ENCODE data around the gene GLB1L2. TPM values are rescaled to one million over a fixed set of nuclear protein-coding genes. Genes with fewer than 3 reads are reported as not detected.

The GLB1L2 gene
- total and polyA plus RNA-seq, 10 donors, result 0.29 to 1.5 (median 0.51) TPM; not detected in 1

Other genes with a start within 250 kb of the GLB1L2 start
- 10 to 100 TPM; 20.2 to 33.0 (median 24.3) TPM for gene NCAPD3, start 108.0 kb upstream of the GLB1L2 start, total RNA-seq
- gene NCAPD3, start 108.0 kb upstream of the GLB1L2 start, polyA plus RNA-seq, result 1 to 10 TPM; 3.0 to 5.5 (median 4.0) TPM
- gene VPS26B, start 107.3 kb upstream of the GLB1L2 start, total RNA-seq, result 10 to 100 TPM; 31.1 to 48.9 (median 43.2) TPM
- 10 to 100 TPM in 2 of 3 donors, 1 to 10 TPM in 1; 9.7 to 14.8 (median 11.6) TPM for gene VPS26B, start 107.3 kb upstream of the GLB1L2 start, polyA plus RNA-seq
- gene THYN1, start 78.6 kb upstream of the GLB1L2 start, total RNA-seq, result 10 to 100 TPM; 24.5 to 54.8 (median 36.7) TPM
- 10 to 100 TPM; 40.1 to 54.2 (median 51.9) TPM for gene THYN1, start 78.6 kb upstream of the GLB1L2 start, polyA plus RNA-seq
- 10 to 100 TPM; 19.7 to 37.5 (median 28.4) TPM for gene ACAD8, start 78.4 kb upstream of the GLB1L2 start, total RNA-seq
- 10 to 100 TPM; 15.7 to 20.5 (median 18.9) TPM for gene ACAD8, start 78.4 kb upstream of the GLB1L2 start, polyA plus RNA-seq
- under 1 TPM in 4 of 7 donors, not detected in 3; 0.14 to 0.25 (median 0.22) TPM for gene GLB1L3, start 55.6 kb upstream of the GLB1L2 start, total RNA-seq
- gene GLB1L3, start 55.6 kb upstream of the GLB1L2 start, polyA plus RNA-seq, result under 1 TPM in 2 of 3 donors, not detected in 1; 0.13 to 0.21 TPM
- gene B3GAT1, start 80.3 kb downstream of the GLB1L2 start, total RNA-seq, result 1 to 10 TPM in 6 of 7 donors, under 1 TPM in 1; 0.81 to 4.0 (median 1.7) TPM
- gene B3GAT1, start 80.3 kb downstream of the GLB1L2 start, polyA plus RNA-seq, result 1 to 10 TPM in 1 of 3 donors, under 1 TPM in 2; 0.43 to 2.1 (median 0.96) TPM

Data from spleen (tissue), 10 donors.